H9 (cell line): ENCODE data around the gene FOXJ3. TPM values are rescaled to one million over a fixed set of nuclear protein-coding genes. Genes with fewer than 3 reads are reported as not detected.

Experiments used
- DNase-seq: peaks from one replicate; pipeline ENCODE4 v3.0.0-alpha.2; 2017
- H2AFZ ChIP-seq: one replicate; pipeline ENCODE4 v1.6.1; 2013; ENCODE audit warnings: mild to moderate bottlenecking, low read length, control low read depth, moderate library complexity
- H2AK5ac ChIP-seq: 2 replicates; pipeline ENCODE4 v1.6.1; 2013; ENCODE audit warnings: low read length, control low read depth, mixed read lengths; ENCODE audit not compliant: insufficient read length
- H2BK120ac ChIP-seq: one replicate; pipeline ENCODE4 v1.6.1; 2013; ENCODE audit warnings: low read depth, mild to moderate bottlenecking, low read length, control low read depth, inconsistent platforms; ENCODE audit not compliant: poor library complexity, severe bottlenecking
- H2BK12ac ChIP-seq: 2 replicates; pipeline ENCODE4 v1.6.1; 2013; ENCODE audit warnings: low read length, control low read depth, mixed read lengths, low read depth; ENCODE audit not compliant: insufficient read length
- H2BK15ac ChIP-seq: 2 replicates; pipeline ENCODE4 v1.6.1; 2013; ENCODE audit warnings: low read depth, low read length, control low read depth
- H2BK20ac ChIP-seq: one replicate; pipeline ENCODE4 v1.6.1; 2013; ENCODE audit warnings: low read depth, mild to moderate bottlenecking, low read length, control low read depth, inconsistent platforms; ENCODE audit not compliant: poor library complexity, severe bottlenecking
- H2BK5ac ChIP-seq: 2 replicates; pipeline ENCODE4 v1.6.1; 2013; ENCODE audit warnings: low read length, control low read depth, mixed read lengths; ENCODE audit not compliant: insufficient read length
- H3K14ac ChIP-seq: 2 replicates; pipeline ENCODE4 v1.6.1; 2013; ENCODE audit warnings: low read length, control low read depth; ENCODE audit not compliant: insufficient read depth
- H3K18ac ChIP-seq: 2 replicates; pipeline ENCODE4 v1.6.1; 2013; ENCODE audit warnings: low read depth, mild to moderate bottlenecking, mixed read lengths, low read length, control low read depth; ENCODE audit not compliant: insufficient read length
- H3K23ac ChIP-seq: 2 replicates; pipeline ENCODE4 v1.6.1; 2013; ENCODE audit warnings: low read length, control low read depth, mixed read lengths, low read depth; ENCODE audit not compliant: insufficient read length
- H3K23me2 ChIP-seq: 2 replicates; pipeline ENCODE4 v1.6.1; 2013; ENCODE audit warnings: low read depth, mild to moderate bottlenecking, mixed read lengths, low read length, control low read depth; ENCODE audit not compliant: insufficient read length, poor library complexity, severe bottlenecking
- H3K27ac ChIP-seq: 2 replicates; pipeline ENCODE4 v1.5.1; 2013; ENCODE audit warnings: low read length, control low read depth, mixed read lengths, low read depth; ENCODE audit not compliant: insufficient read length
- H3K27me3 ChIP-seq: 2 replicates; pipeline ENCODE4 v1.6.1; 2013; ENCODE audit warnings: low read length, control low read depth, inconsistent platforms; ENCODE audit not compliant: insufficient read depth
- H3K4ac ChIP-seq: 2 replicates; pipeline ENCODE4 v1.6.1; 2013; ENCODE audit warnings: low read depth, mild to moderate bottlenecking, control low read depth, inconsistent platforms, low read length, moderate library complexity
- H3K4me1 ChIP-seq: 2 replicates; pipeline ENCODE4 v1.6.1; 2013; ENCODE audit warnings: low read length, control low read depth, inconsistent platforms; ENCODE audit not compliant: insufficient read depth
- H3K4me2 ChIP-seq: 2 replicates; pipeline ENCODE4 v1.6.1; 2013; ENCODE audit warnings: low read length, control low read depth, mixed read lengths; ENCODE audit not compliant: insufficient read length, insufficient read depth
- H3K56ac ChIP-seq: 2 replicates; pipeline ENCODE4 v1.6.1; 2013; ENCODE audit warnings: low read depth, mild to moderate bottlenecking, mixed read lengths, low read length, control low read depth; ENCODE audit not compliant: insufficient read length
- H3K79me1 ChIP-seq: 2 replicates; pipeline ENCODE4 v1.6.1; 2013; ENCODE audit warnings: low read depth, mild to moderate bottlenecking, moderate library complexity, low read length, control low read depth, inconsistent platforms; ENCODE audit not compliant: insufficient read depth, poor library complexity, severe bottlenecking
- H3K79me2 ChIP-seq: 2 replicates; pipeline ENCODE4 v1.6.1; 2013; ENCODE audit warnings: low read length, control low read depth, inconsistent platforms; ENCODE audit not compliant: insufficient read depth
- H3K9ac ChIP-seq: 2 replicates; pipeline ENCODE4 v1.6.1; 2013; ENCODE audit warnings: low read length, control low read depth, mixed read lengths; ENCODE audit not compliant: insufficient read length; ENCODE audit errors: extremely low read depth
- H3K9me3 ChIP-seq: one replicate; pipeline ENCODE4 v1.6.1; 2013; ENCODE audit warnings: low read depth, low read length, inconsistent platforms; ENCODE audit not compliant: control insufficient read depth
- H3T11ph ChIP-seq: one replicate; pipeline ENCODE4 v1.6.1; 2013; ENCODE audit warnings: mild to moderate bottlenecking, low read length, control low read depth, inconsistent platforms
- H4K20me1 ChIP-seq: one replicate; pipeline ENCODE4 v1.6.1; 2013; ENCODE audit not compliant: control insufficient read depth, insufficient read length, insufficient read depth
- H4K5ac ChIP-seq: 2 replicates; pipeline ENCODE4 v1.6.1; 2013; ENCODE audit warnings: low read depth, mild to moderate bottlenecking, mixed read lengths, low read length, control low read depth; ENCODE audit not compliant: insufficient read length
- H4K8ac ChIP-seq: replicated peaks from 2 replicates; pipeline ENCODE4 v1.6.1; 2013; ENCODE audit warnings: low read length, control low read depth, mixed read lengths, low read depth; ENCODE audit not compliant: insufficient read length
- H4K91ac ChIP-seq: 2 replicates; pipeline ENCODE4 v1.6.1; 2013; ENCODE audit warnings: low read depth, mild to moderate bottlenecking, moderate library complexity, mixed read lengths, low read length, control low read depth; ENCODE audit not compliant: insufficient read length
- H3K27ac Mint-ChIP-seq, 3 experiments: 2 replicates in 2 of 3; 3 replicates in 1 of 3; pipeline ENCODE4 v1.8.0; 2020 to 2021; ENCODE audit warnings: mixed read lengths in 3 of 3, mild to moderate bottlenecking in 1 of 3, moderate library complexity in 1 of 3
- H3K27me3 Mint-ChIP-seq: 2 replicates; pipeline ENCODE4 v1.8.0; 2021; ENCODE audit warnings: low read depth, mild to moderate bottlenecking, moderate library complexity, mixed read lengths
- H3K36me3 Mint-ChIP-seq, 3 experiments: 2 replicates in 2 of 3; 3 replicates in 1 of 3; pipeline ENCODE4 v1.8.0; 2020 to 2021; ENCODE audit warnings: low read depth in 3 of 3, mixed read lengths in 3 of 3; ENCODE audit not compliant: insufficient read depth in 1 of 3
- H3K4me1 Mint-ChIP-seq, 2 experiments: 2 replicates each; pipeline ENCODE4 v1.8.0; 2020; ENCODE audit warnings: mixed read lengths in 2 of 2
- H3K4me3 Mint-ChIP-seq, 2 experiments: 2 replicates in 1 of 2; 3 replicates in 1 of 2; pipeline ENCODE4 v1.8.0; 2020 to 2021; ENCODE audit warnings: mild to moderate bottlenecking in 2 of 2, mixed read lengths in 2 of 2, moderate library complexity in 1 of 2
- H3K9me3 Mint-ChIP-seq, 2 experiments: 2 replicates in 1 of 2; 3 replicates in 1 of 2; pipeline ENCODE4 v1.8.0; 2020; ENCODE audit warnings: mild to moderate bottlenecking in 2 of 2, mixed read lengths in 2 of 2, moderate library complexity in 1 of 2
- WGBS: extraction: QIAGEN DNeasy Blood & Tissue Kit; methylation state at CpG from one replicate; pipeline ENCODE4 v1.1.7; 2013; ENCODE audit warnings: missing lambda C conversion rate, low lambda C conversion rate, mixed read lengths; ENCODE audit not compliant: insufficient read length; ENCODE audit errors: extremely low coverage; 5-methylcytosine and 5-hydroxymethylcytosine counted together
- total RNA-seq: library from RNA; stranded (reverse); gene quantifications from 2 replicates; pipeline ENCODE4 v1.2.1, GENCODE V29; 2021
- TF ChIP-seq, protein P1 (sequence below): fragments of 200-600 bp; sonication (generic); conservative IDR thresholded peaks from 3 replicates; pipeline ENCODE4 v1.8.0; 2021; ENCODE audit warnings: antibody characterized with exemption, mild to moderate bottlenecking

Gene FOXJ3
- total RNA-seq, 1 experiment from 2014 or later, result 49.9 TPM

DNA sequence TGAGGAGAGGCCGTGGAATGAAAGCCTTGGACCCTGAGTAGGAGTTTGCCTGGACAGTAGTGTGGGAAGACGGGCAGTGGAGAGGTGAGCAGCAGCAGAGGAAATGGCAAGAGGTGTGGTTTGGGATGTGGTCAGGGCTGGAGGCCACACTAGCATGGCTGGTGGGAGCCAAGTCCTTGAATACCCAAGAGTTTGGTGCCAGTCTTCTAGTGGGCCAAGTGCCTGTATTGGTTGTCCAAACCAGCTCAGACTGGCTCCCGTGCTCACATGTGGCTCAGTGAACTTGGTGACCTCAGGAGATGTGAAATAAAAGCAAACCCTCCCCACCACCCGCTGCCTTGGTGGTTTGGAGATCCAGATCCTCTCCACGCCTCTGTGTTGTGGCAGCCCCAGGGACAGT is 172.9 kb downstream of the FOXJ3 start:
- H4K91ac ChIP-seq, result no peak overlapping the region
- DNase-seq, result no peak
- no peak overlapping the region for H3K4me3 Mint-ChIP-seq
- H3K79me2 ChIP-seq, result no peaks in the 10 kb centered on the region
- H3K27ac Mint-ChIP-seq, result no peak overlapping the region; a peak in 1 of 7 replicates
- H3T11ph ChIP-seq, result no peak overlapping the region
- H2BK12ac ChIP-seq, result no peak overlapping the region
- no peak overlapping the region for H3K27ac ChIP-seq
- no peak overlapping the region for H4K5ac ChIP-seq
- no peak overlapping the region for H2BK15ac ChIP-seq
- H3K23me2 ChIP-seq, result no peaks in the 10 kb centered on the region
- WGBS, result no CpG with 5 or more reads among the region's 5 CpGs
- H3K79me1 ChIP-seq, result no peaks in the 10 kb centered on the region
- H4K8ac ChIP-seq, result no peak overlapping the region
- H3K27me3 Mint-ChIP-seq, result peaks cover 10% of the 10 kb centered on the region
- H3K23ac ChIP-seq, result no peak overlapping the region
- no peak overlapping the region for H3K14ac ChIP-seq
- H2BK20ac ChIP-seq, result no peak overlapping the region
- no peak overlapping the region for H2AK5ac ChIP-seq
- no peak overlapping the region for H3K4ac ChIP-seq
- H3K27me3 ChIP-seq, result no peaks in the 10 kb centered on the region
- peaks cover 3 to 4% of the 10 kb centered on the region in 2 experiments; a peak in 3 of 4 replicates for H3K4me1 Mint-ChIP-seq
- no peak overlapping the region for H2BK5ac ChIP-seq
- H3K4me2 ChIP-seq, result no peak overlapping the region
- no peak overlapping the region for H3K9ac ChIP-seq
- TF ChIP-seq, protein P1, sequence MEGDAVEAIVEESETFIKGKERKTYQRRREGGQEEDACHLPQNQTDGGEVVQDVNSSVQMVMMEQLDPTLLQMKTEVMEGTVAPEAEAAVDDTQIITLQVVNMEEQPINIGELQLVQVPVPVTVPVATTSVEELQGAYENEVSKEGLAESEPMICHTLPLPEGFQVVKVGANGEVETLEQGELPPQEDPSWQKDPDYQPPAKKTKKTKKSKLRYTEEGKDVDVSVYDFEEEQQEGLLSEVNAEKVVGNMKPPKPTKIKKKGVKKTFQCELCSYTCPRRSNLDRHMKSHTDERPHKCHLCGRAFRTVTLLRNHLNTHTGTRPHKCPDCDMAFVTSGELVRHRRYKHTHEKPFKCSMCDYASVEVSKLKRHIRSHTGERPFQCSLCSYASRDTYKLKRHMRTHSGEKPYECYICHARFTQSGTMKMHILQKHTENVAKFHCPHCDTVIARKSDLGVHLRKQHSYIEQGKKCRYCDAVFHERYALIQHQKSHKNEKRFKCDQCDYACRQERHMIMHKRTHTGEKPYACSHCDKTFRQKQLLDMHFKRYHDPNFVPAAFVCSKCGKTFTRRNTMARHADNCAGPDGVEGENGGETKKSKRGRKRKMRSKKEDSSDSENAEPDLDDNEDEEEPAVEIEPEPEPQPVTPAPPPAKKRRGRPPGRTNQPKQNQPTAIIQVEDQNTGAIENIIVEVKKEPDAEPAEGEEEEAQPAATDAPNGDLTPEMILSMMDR, result no peak
- H2BK120ac ChIP-seq, result no peak overlapping the region
- H3K4me1 ChIP-seq, result no peaks in the 10 kb centered on the region
- no peaks in the 10 kb centered on the region for H3K36me3 Mint-ChIP-seq
- H3K9me3 ChIP-seq, result no peaks in the 10 kb centered on the region
- H3K18ac ChIP-seq, result no peak overlapping the region
- H3K9me3 Mint-ChIP-seq, result peaks cover 0 to 5% of the 10 kb centered on the region in 2 experiments; a peak in 2 of 5 replicates
- no peaks in the 10 kb centered on the region for H4K20me1 ChIP-seq
- H2AFZ ChIP-seq, result no peak overlapping the region
- no peak overlapping the region for H3K56ac ChIP-seq
